ENCODE results near the gene RNF175. TPM values are rescaled to one million over a fixed set of nuclear protein-coding genes. Genes with fewer than 3 reads are reported as not detected.

The RNF175 gene
- total RNA-seq, 1 donor from 2014 or later, result 26.6 TPM

- no peak for TF ChIP-seq CTCF (conservative IDR thresholded peaks at IDR 0.05)
- Mint-ChIP-seq H3K36me3 (ENCODE audit: low read depth) (peaks cover 19% of the 10 kb centered on the region), H3K27me3 (ENCODE audit: low read depth) (no peaks in the 10 kb centered on the region), H3K9me3 (peaks cover 6% of the 10 kb centered on the region), H3K27ac (ENCODE audit: unreplicated experiment) (no peak overlapping the region), H3K4me1 (peaks cover 26% of the 10 kb centered on the region), H3K4me3 (no peak overlapping the region)
- DNase-seq (ENCODE audit: low read depth, low spot score), result no peak
These were observed 49.1 kb downstream of the RNF175 start for GRCh38 chr4:153710681-153711080.

- Mint-ChIP-seq H3K4me1 (peaks cover 26% of the 10 kb centered on the region), H3K9me3 (no peaks in the 10 kb centered on the region), H3K4me3 (no peak overlapping the region), H3K36me3 (ENCODE audit: low read depth) (peaks cover 8% of the 10 kb centered on the region), H3K27me3 (ENCODE audit: low read depth) (no peaks in the 10 kb centered on the region), H3K27ac (ENCODE audit: unreplicated experiment) (no peak overlapping the region)
- no peak for DNase-seq (ENCODE audit: low read depth, low spot score)
- TF ChIP-seq CTCF (conservative IDR thresholded peaks at IDR 0.05), result no peak
These were observed 53.3 kb downstream of the RNF175 start for GRCh38 chr4:153706519-153706918.

- no peak for DNase-seq (ENCODE audit: low read depth, low spot score)
- Mint-ChIP-seq H3K36me3 (ENCODE audit: low read depth) (peaks cover 6% of the 10 kb centered on the region), H3K4me3 (no peak overlapping the region), H3K27ac (ENCODE audit: unreplicated experiment) (no peak overlapping the region), H3K4me1 (peaks cover 26% of the 10 kb centered on the region), H3K9me3 (no peaks in the 10 kb centered on the region), H3K27me3 (ENCODE audit: low read depth) (no peaks in the 10 kb centered on the region)
- TF ChIP-seq CTCF (conservative IDR thresholded peaks at IDR 0.05), result no peak
These were observed 53.9 kb downstream of the RNF175 start for GRCh38 chr4:153705743-153706468.

GRCh38 chr4:153704522-153704921 lies 55.3 kb downstream of the RNF175 start:
- Mint-ChIP-seq H3K27me3 (ENCODE audit: low read depth) (no peaks in the 10 kb centered on the region), H3K4me3 (no peak overlapping the region), H3K9me3 (no peaks in the 10 kb centered on the region), H3K4me1 (peaks cover 18% of the 10 kb centered on the region), H3K36me3 (ENCODE audit: low read depth) (peaks cover 5% of the 10 kb centered on the region), H3K27ac (ENCODE audit: unreplicated experiment) (no peak overlapping the region)
- no peak for TF ChIP-seq CTCF (conservative IDR thresholded peaks at IDR 0.05)
- no peak for DNase-seq (ENCODE audit: low read depth, low spot score)

GRCh38 chr4:153684971-153685371 lies 74.9 kb downstream of the RNF175 start:
- H3K9me3 Mint-ChIP-seq, result peaks cover 10% of the 10 kb centered on the region
- no peak for TF ChIP-seq CTCF (conservative IDR thresholded peaks at IDR 0.05)
- H3K4me3 Mint-ChIP-seq, result peak overlapping the region; percentile 88
- H3K36me3 Mint-ChIP-seq (ENCODE audit: low read depth), result peaks cover 17% of the 10 kb centered on the region
- no peak overlapping the region for H3K27ac Mint-ChIP-seq (ENCODE audit: unreplicated experiment)
- H3K27me3 Mint-ChIP-seq (ENCODE audit: low read depth), result peaks cover 46% of the 10 kb centered on the region
- peaks cover 13% of the 10 kb centered on the region for H3K4me1 Mint-ChIP-seq
- DNase-seq (ENCODE audit: low read depth, low spot score), result no peak

Measured in neural crest cell (in vitro differentiated cells).